Esophagus squamous epithelium (tissue), 5 donors: ENCODE measurements around the gene COQ8A. TPM values are rescaled to one million over a fixed set of nuclear protein-coding genes. Genes with fewer than 3 reads are reported as not detected.
"Not testable (repeated sequence)": the region's sequence is repeated elsewhere in the genome, so short reads cannot be mapped to it uniquely, and the experiment has no call there.

Source experiments
- DNase-seq: peaks from one replicate; lab custom pipeline; 2025; lab: John Stamatoyannopoulos, UW
- H3K27ac ChIP-seq, 4 donors: fragments of 200-600 bp; sonication (generic); one replicate each; pipeline ENCODE4 v1.5.1; 2016 to 2019; ENCODE audit warnings: mild to moderate bottlenecking in 1 of 4
- H3K27me3 ChIP-seq, 4 donors: fragments of 200-600 bp; sonication (generic); 1 replicate in 3 of 4; 2 replicates in 1 of 4; pipeline versions ENCODE4 v1.5.1 to v1.6.0; 2017 to 2021; ENCODE audit warnings: antibody characterized with exemption in 1 of 4
- H3K36me3 ChIP-seq, 3 donors: fragments of 200-600 bp; sonication (generic); one replicate each; pipeline ENCODE4 v1.5.1; 2016 to 2019
- H3K4me1 ChIP-seq, 3 donors: fragments of 200-600 bp; sonication (generic); one replicate each; pipeline ENCODE4 v1.5.1; 2017 to 2019
- H3K4me3 ChIP-seq, 4 donors: fragments of 200-600 bp; sonication (generic); 1 replicate in 3 of 4; 2 replicates in 1 of 4; pipeline ENCODE4 v1.5.1; 2016 to 2019; ENCODE audit warnings: mild to moderate bottlenecking in 2 of 4, moderate library complexity in 1 of 4
- H3K9me3 ChIP-seq, 3 donors: fragments of 200-600 bp; sonication (generic); one replicate each; pipeline ENCODE4 v1.5.1; 2016 to 2019
- CTCF ChIP-seq, 6 experiments: fragments of 450-650 bp in 4 of 6; fragments of 200-600 bp in 2 of 6; sonication (generic) in 2 of 6; IDR thresholded peaks; one replicate each; pipeline ENCODE4 v1.5.1; 2016 to 2019; ENCODE audit warnings: antibody characterized with exemption in 6 of 6, mild to moderate bottlenecking in 4 of 6, moderate library complexity in 4 of 6
- POLR2A ChIP-seq, 4 donors: fragments of 450-650 bp; IDR thresholded peaks; one replicate each; pipeline ENCODE4 v1.6.1; 2017; ENCODE audit warnings: antibody characterized with exemption in 4 of 4, mild to moderate bottlenecking in 4 of 4, moderate library complexity in 3 of 4
- WGBS, 2 donors: methylation state at CpG; one replicate each; pipeline ENCODE4 v1.1.5; 2018; 5-methylcytosine and 5-hydroxymethylcytosine counted together
- intact Hi-C: fragments of 100-400 bp; cut with DNase I; formaldehyde crosslinking; loops from one replicate; pipeline ENCODE4 v1.15.0; 2022
- total RNA-seq, 4 donors: library from RNA; depleted of rRNA; stranded (reverse); fragments of >200 nt; gene quantifications; one replicate each; pipeline ENCODE4 v1.1.0, GENCODE V29; 2016
- donor health status: DM: yes; HTN: yes; CAD: no.

The COQ8A gene
- total RNA-seq, 4 donors from 2014 or later: 9.3 to 37.8 (median 16.9) TPM

DNA sequence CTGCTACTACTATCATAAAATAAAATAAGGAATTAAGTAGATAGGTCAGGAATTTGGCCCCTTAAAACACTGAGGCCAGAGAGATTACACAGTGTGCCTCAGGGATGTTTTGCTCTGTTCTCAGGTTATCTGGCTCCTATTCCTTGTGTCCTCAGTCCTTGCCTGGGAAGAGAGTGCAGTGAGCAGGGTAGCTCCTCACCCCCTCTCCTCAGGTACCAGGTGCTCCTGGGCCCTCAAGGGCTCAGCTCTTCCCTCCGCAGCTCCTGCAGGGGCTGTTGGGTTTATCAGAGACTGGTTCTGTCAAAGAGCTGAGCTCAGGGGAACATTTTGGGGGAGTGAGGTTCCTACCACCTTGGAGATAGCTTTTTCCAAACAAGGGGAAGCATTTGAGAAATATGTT lies 20.1 kb upstream of the COQ8A start:
- TF ChIP-seq CTCF (IDR thresholded peaks at IDR 0.05) (no peak), POLR2A (IDR thresholded peaks at IDR 0.05) (no peak)
- 100% methylated on average over 1 of the region's 1 CpG; no CpG with 5 or more reads in 1 of the 2 donors for WGBS, 2 donors

DNA sequence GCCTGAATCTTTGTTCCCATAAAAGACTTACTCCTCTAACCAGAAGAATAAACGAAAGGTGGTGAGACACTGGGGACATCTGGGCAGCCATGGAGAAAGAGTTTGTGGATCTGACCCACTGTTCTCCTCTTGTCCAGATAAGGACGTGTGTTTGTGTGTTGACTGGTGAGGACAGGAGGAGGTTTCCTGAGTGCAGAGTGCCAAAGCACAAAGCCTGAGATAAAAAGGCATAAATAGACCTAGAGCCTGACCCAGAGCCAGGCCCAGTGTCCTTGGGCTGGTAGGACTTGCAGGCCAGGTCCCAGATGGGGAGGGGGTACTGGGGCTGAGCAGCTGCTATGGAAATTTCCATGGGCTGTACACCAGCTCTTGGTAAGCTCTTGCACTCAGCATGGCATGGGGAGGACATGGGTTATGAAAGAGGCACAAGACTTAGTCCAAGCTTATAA lies 19.6 kb upstream of the COQ8A start:
- H3K9me3 ChIP-seq: no peaks in the 10 kb centered on the region
- no peaks in the 10 kb centered on the region for H3K4me1 ChIP-seq
- DNase-seq: no peak
- no peak overlapping the region for H3K4me3 ChIP-seq
- H3K27ac ChIP-seq: no peak overlapping the region
- peaks cover 0 to 9% (median 0%) of the 10 kb centered on the region in 3 donors for H3K36me3 ChIP-seq
- no peaks in the 10 kb centered on the region for H3K27me3 ChIP-seq
- TF ChIP-seq POLR2A (IDR thresholded peaks at IDR 0.05): no peak
- intact Hi-C loops: no loop called here
- WGBS, 2 donors: 68 to 84% methylated on average over 2 of the region's 2 CpGs

More for the DNA sequence above, 20.1 kb upstream of the COQ8A start:
- no peak for DNase-seq
- intact Hi-C loops: no loop called here
- no peak overlapping the region for H3K27ac ChIP-seq
- no peaks in the 10 kb centered on the region for H3K27me3 ChIP-seq
- H3K4me3 ChIP-seq: no peak overlapping the region
- H3K36me3 ChIP-seq: peaks cover 0 to 9% (median 0%) of the 10 kb centered on the region in 3 donors
- H3K4me1 ChIP-seq: no peaks in the 10 kb centered on the region
- no peaks in the 10 kb centered on the region for H3K9me3 ChIP-seq

- WGBS, 2 donors: 65 to 80% methylated on average over 5 of the region's 5 CpGs
- no peak overlapping the region for H3K27ac ChIP-seq
Measured at GRCh38 chr1:226921504-226921903, 18.6 kb upstream of the COQ8A start.

DNA sequence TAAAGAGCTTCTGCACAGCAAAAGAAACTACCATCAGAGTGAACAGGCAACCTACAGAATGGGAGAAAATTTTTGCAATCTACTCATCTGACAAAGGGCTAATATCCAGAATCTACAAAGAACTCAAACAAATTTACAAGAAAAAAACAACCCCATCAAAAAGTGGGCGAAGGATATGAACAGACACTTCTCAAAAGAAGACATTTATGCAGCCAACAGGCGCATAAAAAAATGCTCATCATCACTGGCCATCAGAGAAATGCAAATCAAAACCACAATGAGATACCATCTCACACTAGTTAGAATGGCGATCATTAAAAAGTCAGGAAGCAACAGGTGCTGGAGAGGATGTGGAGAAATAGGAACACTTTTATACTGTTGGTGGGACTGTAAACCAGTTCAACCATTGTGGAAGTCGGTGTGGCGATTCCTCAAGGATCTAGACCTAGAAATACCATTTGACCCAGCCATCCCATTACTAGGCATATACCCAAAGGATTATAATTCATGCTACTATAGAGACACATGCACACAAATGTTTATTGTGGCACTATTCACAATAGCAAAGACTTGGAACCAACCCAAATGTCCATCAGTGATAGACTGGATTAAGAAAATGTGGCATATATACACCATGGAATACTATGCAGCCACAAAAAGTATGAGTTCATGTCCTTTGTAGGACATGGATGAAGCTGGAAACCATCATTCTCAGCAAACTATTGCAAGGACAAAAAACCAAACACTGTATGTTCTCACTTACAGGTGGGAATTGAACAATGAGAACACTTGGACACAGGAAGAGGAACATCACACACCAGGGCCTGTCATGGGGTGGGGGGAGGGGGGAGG lies 10.6 kb upstream of the COQ8A start:
- WGBS, 2 donors: 90 to 97% methylated on average over 5 of the region's 5 CpGs

More at GRCh38 chr1:226921504-226921903, 18.6 kb upstream of the COQ8A start:
- H3K9me3 ChIP-seq: no peaks in the 10 kb centered on the region
- intact Hi-C loops: no loop called here
- TF ChIP-seq CTCF (IDR thresholded peaks at IDR 0.05) (no peak), POLR2A (IDR thresholded peaks at IDR 0.05) (no peak)
- no peaks in the 10 kb centered on the region for H3K27me3 ChIP-seq
- no peaks in the 10 kb centered on the region for H3K4me1 ChIP-seq
- DNase-seq: no peak
- H3K4me3 ChIP-seq: no peak overlapping the region
- peaks cover 0 to 9% (median 0%) of the 10 kb centered on the region in 3 donors for H3K36me3 ChIP-seq

DNA sequence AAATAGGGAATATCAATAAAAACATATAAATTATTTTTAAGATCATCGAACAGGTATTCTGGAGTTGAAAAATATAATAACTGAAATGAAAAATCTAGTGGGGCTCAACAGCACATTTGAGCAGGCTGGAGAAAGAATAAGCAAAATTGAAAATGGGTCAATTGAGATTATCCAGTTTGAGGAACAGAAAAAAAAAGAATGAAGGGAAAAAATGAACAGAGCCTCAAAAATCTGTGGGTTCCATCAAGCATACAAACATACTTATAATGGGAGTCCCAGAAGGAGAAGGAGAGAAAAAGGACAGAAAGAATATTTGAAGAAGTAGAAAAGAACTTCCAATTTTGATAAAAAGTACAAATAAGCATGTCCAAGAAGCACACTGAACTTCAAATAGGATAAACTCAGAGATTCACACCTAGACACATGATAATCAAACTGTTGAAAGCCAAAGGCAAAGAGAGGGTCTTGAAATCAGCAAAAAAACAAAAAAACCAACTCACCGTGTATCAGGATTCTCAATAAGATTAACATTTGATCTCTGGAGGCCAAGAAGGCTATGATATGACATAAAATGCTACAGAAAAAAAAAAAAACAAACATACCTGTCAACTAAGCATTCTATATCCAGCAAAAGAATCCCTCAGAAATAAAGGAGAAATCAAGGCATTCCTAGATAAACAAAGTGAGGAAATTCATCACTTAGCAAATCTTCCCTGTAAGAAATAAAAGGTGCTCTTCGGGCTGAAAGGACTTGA lies 5.4 kb upstream of the COQ8A start:
- Histone ChIP-seq H3K4me3 (no peak overlapping the region), H3K9me3 (peaks cover 0 to 14% (median 6%) of the 10 kb centered on the region in 3 donors), H3K4me1 (peaks cover 0 to 14% (median 7%) of the 10 kb centered on the region in 3 donors), H3K36me3 (no peaks in the 10 kb centered on the region), H3K27ac (no peak overlapping the region), H3K27me3 (no peaks in the 10 kb centered on the region)
- TF ChIP-seq POLR2A (IDR thresholded peaks at IDR 0.05) (no peak), CTCF (IDR thresholded peaks at IDR 0.05) (no peak)
- no peak for DNase-seq
- intact Hi-C loops: no loop called here
- 74 to 87% methylated on average over 3 of the region's 3 CpGs for WGBS, 2 donors

More for the DNA sequence above, 10.6 kb upstream of the COQ8A start:
- intact Hi-C loops, H3K4me1 ChIP-seq, H3K27ac ChIP-seq, H3K9me3 ChIP-seq, DNase-seq, H3K36me3 ChIP-seq, H3K27me3 ChIP-seq, H3K4me3 ChIP-seq: not testable (repeated sequence)
